GM12874 (cell line): ENCODE data around the gene HSD17B8.

Experiments
- CTCF ChIP-seq: IDR thresholded peaks from 2 replicates; pipeline ENCODE4 v1.5.1; 2011; ENCODE audit warnings: low read depth, mild to moderate bottlenecking, control low read depth, low read length, moderate library complexity; ENCODE audit not compliant: insufficient read depth

Gene HSD17B8

GRCh38 chr6:33168639-33169038 is 35.8 kb upstream of the HSD17B8 start:
- TF ChIP-seq CTCF: no peak

GRCh38 chr6:33169291-33170175 is 34.9 kb upstream of the HSD17B8 start:
- TF ChIP-seq CTCF: no peak

- TF ChIP-seq CTCF: no peak
These were observed 34.1 kb upstream of the HSD17B8 start for GRCh38 chr6:33170176-33171015.

- no peak for TF ChIP-seq CTCF
These were observed 33.2 kb upstream of the HSD17B8 start for GRCh38 chr6:33171016-33171879.

- TF ChIP-seq CTCF: no peak
These were observed 32.4 kb upstream of the HSD17B8 start for GRCh38 chr6:33171880-33172687.

GRCh38 chr6:33172688-33173534 is 31.5 kb upstream of the HSD17B8 start:
- TF ChIP-seq CTCF: peak; percentile 76
